AG04449 (cell line): ENCODE data around the gene TUBA8.
"Not testable (repeated sequence)": the region's sequence is repeated elsewhere in the genome, so short reads cannot be mapped to it uniquely, and the experiment has no call there.

Source experiments
- CTCF ChIA-PET: fragments of 350-600 bp; formaldehyde crosslinking; extraction: SDS; loops from one replicate; lab custom pipeline; 2021; ENCODE audit warnings: antibody characterized with exemption; lab: Yijun Ruan, JAX
- POLR2A ChIA-PET: fragments of 400-600, 350-600 bp; formaldehyde crosslinking; extraction: SDS; loops from one replicate; lab custom pipeline; 2020; ENCODE audit warnings: antibody characterized with exemption, inconsistent platforms; lab: Yijun Ruan, JAX
- DNase-seq: peaks from one replicate; pipeline ENCODE4 v3.0.0-alpha.2; 2010; ENCODE audit warnings: low read depth, low spot score
- H3K4me3 ChIP-seq: 2 replicates; pipeline ENCODE4 v1.5.1; 2011; ENCODE audit warnings: low read depth, mild to moderate bottlenecking, control low read depth, low read length
- CTCF ChIP-seq: IDR thresholded peaks from one replicate; pipeline ENCODE4 v1.5.1; 2011; ENCODE audit warnings: mild to moderate bottlenecking, moderate library complexity, low read length, control low read depth, inconsistent platforms; ENCODE audit not compliant: insufficient read depth; ENCODE audit errors: missing control alignments

TUBA8 gene

GRCh38 chr22:18156878-18157713 lies 46.5 kb downstream of the TUBA8 start:
- POLR2A ChIA-PET: interaction anchor here (0.6 kb wide), 1 partner anchor 791 kb away, joined by 3 read pairs; no protein-coding TSS in a partner anchor
- TF ChIP-seq CTCF: peak; percentile 87
- no peak overlapping the region; the same call in 1 of the 2 replicates for H3K4me3 ChIP-seq
- CTCF ChIA-PET: interaction anchor here (0.7 to 2.5 kb wide), 9 partner anchors 12 to 792 kb away, joined by 3 to 8 read pairs (median 3); no protein-coding TSS in a partner anchor
- DNase-seq: peak; percentile 98

GRCh38 chr22:18157714-18158028 lies 47.1 kb downstream of the TUBA8 start:
- POLR2A ChIA-PET: no interaction called here
- CTCF ChIA-PET: interaction anchor here (0.8 to 2.5 kb wide), 5 partner anchors 12 to 791 kb away, joined by 3 to 8 read pairs (median 5); no protein-coding TSS in a partner anchor
- no peak overlapping the region; the same call in 1 of the 2 replicates for H3K4me3 ChIP-seq
- no peak for TF ChIP-seq CTCF
- no peak for DNase-seq

GRCh38 chr22:18160641-18161040 lies 50.0 kb downstream of the TUBA8 start:
- H3K4me3 ChIP-seq, POLR2A ChIA-PET, DNase-seq, CTCF ChIA-PET: not testable (repeated sequence)

- DNase-seq, POLR2A ChIA-PET, H3K4me3 ChIP-seq, CTCF ChIA-PET: not testable (repeated sequence)
Observed at GRCh38 chr22:18163843-18164242, 53.2 kb downstream of the TUBA8 start.

GRCh38 chr22:18164584-18164983 lies 54.0 kb downstream of the TUBA8 start:
- H3K4me3 ChIP-seq, POLR2A ChIA-PET, DNase-seq, CTCF ChIA-PET: not testable (repeated sequence)

GRCh38 chr22:18165356-18165755 lies 54.7 kb downstream of the TUBA8 start:
- H3K4me3 ChIP-seq, CTCF ChIA-PET, POLR2A ChIA-PET, DNase-seq: not testable (repeated sequence)

GRCh38 chr22:18170284-18170683 lies 59.7 kb downstream of the TUBA8 start:
- POLR2A ChIA-PET, CTCF ChIA-PET, DNase-seq, H3K4me3 ChIP-seq: not testable (repeated sequence)

GRCh38 chr22:18172203-18172602 lies 61.6 kb downstream of the TUBA8 start:
- POLR2A ChIA-PET, CTCF ChIA-PET, DNase-seq, H3K4me3 ChIP-seq: not testable (repeated sequence)

- DNase-seq, POLR2A ChIA-PET, H3K4me3 ChIP-seq, CTCF ChIA-PET: not testable (repeated sequence)
Observed at GRCh38 chr22:18172776-18173175, 62.2 kb downstream of the TUBA8 start.

GRCh38 chr22:18173441-18173840 lies 62.8 kb downstream of the TUBA8 start:
- H3K4me3 ChIP-seq, POLR2A ChIA-PET, DNase-seq, CTCF ChIA-PET: not testable (repeated sequence)
